Thyroid gland (tissue), 4 donors: Measurements from ENCODE around the gene PDE8A. TPM values are rescaled to one million over a fixed set of nuclear protein-coding genes. Genes with fewer than 3 reads are reported as not detected.

Source experiments
- DNase-seq, 2 donors: peaks; one replicate each; pipeline ENCODE4 v3.0.0-alpha.2; 2019
- H3K27ac ChIP-seq, 3 donors: fragments of 200-600 bp; sonication (generic); 1 replicate in 2 of 3; 2 replicates in 1 of 3; pipeline ENCODE4 v1.5.1; 2016 to 2019; ENCODE audit warnings: mild to moderate bottlenecking in 1 of 3, moderate library complexity in 1 of 3
- H3K27me3 ChIP-seq: fragments of 200-600 bp; sonication (generic); one replicate; pipeline ENCODE4 v1.5.1; 2019
- H3K36me3 ChIP-seq, 2 donors: fragments of 200-600 bp; sonication (generic); one replicate each; pipeline ENCODE4 v1.5.1; 2016 to 2019
- H3K4me1 ChIP-seq, 2 donors: fragments of 200-600 bp; sonication (generic); one replicate each; pipeline ENCODE4 v1.5.1; 2017 to 2019
- H3K4me3 ChIP-seq, 3 donors: fragments of 200-600 bp; sonication (generic); replicated peaks in 1 of 3; 1 replicate in 2 of 3; 2 replicates in 1 of 3; pipeline ENCODE4 v1.5.1; 2016; ENCODE audit warnings: mild to moderate bottlenecking in 1 of 3
- H3K9me3 ChIP-seq: fragments of 200-600 bp; sonication (generic); one replicate; pipeline ENCODE4 v1.5.1; 2017
- CTCF ChIP-seq, 6 experiments: fragments of 200-600 bp in 3 of 6; fragments of 450-650 bp in 3 of 6; sonication (generic) in 3 of 6; IDR thresholded peaks; one replicate each; pipeline ENCODE4 v1.5.1; 2016 to 2019; ENCODE audit warnings: antibody characterized with exemption in 6 of 6, mild to moderate bottlenecking in 2 of 6, inconsistent platforms in 1 of 6, moderate library complexity in 1 of 6
- POLR2A ChIP-seq, 2 donors: fragments of 450-650 bp; IDR thresholded peaks; one replicate each; pipeline ENCODE4 v1.6.1; 2017; ENCODE audit warnings: antibody characterized with exemption in 2 of 2, mild to moderate bottlenecking in 2 of 2, moderate library complexity in 1 of 2
- WGBS, 2 donors: methylation state at CpG; one replicate each; pipeline ENCODE4 v1.1.5; 2017; 5-methylcytosine and 5-hydroxymethylcytosine counted together
- intact Hi-C: fragments of 100-400 bp; cut with DNase I; formaldehyde crosslinking; loops from one replicate; pipeline ENCODE4 v1.15.1; 2023
- total RNA-seq, 4 donors: library from RNA; depleted of rRNA; stranded (reverse); fragments of >200 nt; gene quantifications; one replicate each; pipeline ENCODE4 v1.2.3, GENCODE V29; 2016

The PDE8A gene
- total RNA-seq, 4 donors from 2014 or later, result 31.6 to 52.1 (median 35.2) TPM

GRCh38 chr15:84956199-84956598, 25.5 kb upstream of the PDE8A start:
- H3K4me3 ChIP-seq, result no peak overlapping the region
- no peak for TF ChIP-seq CTCF (IDR thresholded peaks at IDR 0.05)
- no peak for TF ChIP-seq POLR2A (IDR thresholded peaks at IDR 0.05)
- intact Hi-C loops, result loop anchor here (10.0 kb wide), 2 partner anchors 219 to 339 kb away; no protein-coding TSS in a partner anchor
- H3K9me3 ChIP-seq, result no peaks in the 10 kb centered on the region
- no peak overlapping the region for H3K27ac ChIP-seq
- DNase-seq, result no peak
- no peaks in the 10 kb centered on the region for H3K36me3 ChIP-seq
- no peaks in the 10 kb centered on the region for H3K4me1 ChIP-seq
- 86 to 89% methylated on average over 2 of the region's 2 CpGs for WGBS, 2 donors
- H3K27me3 ChIP-seq, result no peaks in the 10 kb centered on the region

GRCh38 chr15:84960391-84961113, 21.1 kb upstream of the PDE8A start:
- H3K27me3 ChIP-seq, result no peaks in the 10 kb centered on the region
- intact Hi-C loops, result no loop called here
- no peaks in the 10 kb centered on the region for H3K4me1 ChIP-seq
- WGBS, 2 donors, result 89 to 94% methylated on average over 12 to 13 of the region's 13 CpGs
- no peak overlapping the region for H3K27ac ChIP-seq
- H3K9me3 ChIP-seq, result no peaks in the 10 kb centered on the region
- no peak overlapping the region for H3K4me3 ChIP-seq
- DNase-seq, result no peak
- no peak for TF ChIP-seq CTCF (IDR thresholded peaks at IDR 0.05)
- no peak for TF ChIP-seq POLR2A (IDR thresholded peaks at IDR 0.05)
- H3K36me3 ChIP-seq, result no peaks in the 10 kb centered on the region

- WGBS, 2 donors, result 91 to 95% methylated on average over 3 of the region's 3 CpGs
- Histone ChIP-seq H3K4me3 (no peak overlapping the region), H3K27ac (no peak overlapping the region), H3K27me3 (no peaks in the 10 kb centered on the region), H3K36me3 (no peaks in the 10 kb centered on the region), H3K9me3 (no peaks in the 10 kb centered on the region), H3K4me1 (no peaks in the 10 kb centered on the region)
- TF ChIP-seq CTCF (IDR thresholded peaks at IDR 0.05), result no peak
- no peak for TF ChIP-seq POLR2A (IDR thresholded peaks at IDR 0.05)
- intact Hi-C loops, result no loop called here
- no peak for DNase-seq
Observed at GRCh38 chr15:84961114-84961452, 20.6 kb upstream of the PDE8A start.

GRCh38 chr15:84961707-84962106, 19.9 kb upstream of the PDE8A start:
- 83 to 87% methylated on average over 3 of the region's 3 CpGs for WGBS, 2 donors
- TF ChIP-seq CTCF (IDR thresholded peaks at IDR 0.05) (no peak), POLR2A (IDR thresholded peaks at IDR 0.05) (no peak)
- Histone ChIP-seq H3K36me3 (no peaks in the 10 kb centered on the region), H3K27me3 (no peaks in the 10 kb centered on the region), H3K9me3 (no peaks in the 10 kb centered on the region), H3K4me3 (no peak overlapping the region), H3K4me1 (no peaks in the 10 kb centered on the region), H3K27ac (no peak overlapping the region)
- intact Hi-C loops, result no loop called here
- DNase-seq, result no peak

- intact Hi-C loops, result no loop called here
- DNase-seq, result no peak
- Histone ChIP-seq H3K27me3 (no peaks in the 10 kb centered on the region), H3K4me3 (no peak overlapping the region), H3K27ac (no peak overlapping the region), H3K36me3 (no peaks in the 10 kb centered on the region), H3K4me1 (no peaks in the 10 kb centered on the region), H3K9me3 (no peaks in the 10 kb centered on the region)
- TF ChIP-seq POLR2A (IDR thresholded peaks at IDR 0.05) (no peak), CTCF (IDR thresholded peaks at IDR 0.05) (no peak)
- WGBS, 2 donors, result 30 to 35% methylated on average over 2 to 3 of the region's 3 CpGs
Observed at GRCh38 chr15:84962955-84963354, 18.7 kb upstream of the PDE8A start.
